Neural cell (in vitro differentiated cells): ENCODE results near the gene GNAS-AS1.

Experiments
- POLR2AphosphoS5 ChIP-seq: IDR thresholded peaks from 2 replicates; pipeline ENCODE4 v1.6.1; 2012
- REST ChIP-seq: IDR thresholded peaks from 2 replicates; pipeline ENCODE4 v1.6.1; 2012; ENCODE audit warnings: borderline replicate concordance

- TF ChIP-seq POLR2AphosphoS5: no peak
- TF ChIP-seq REST: no peak
These were observed 50.4 kb downstream of the GNAS-AS1 start for GRCh38 chr20:58800134-58800871.
